Measurements from ENCODE around the gene CD82. TPM values are rescaled to one million over a fixed set of nuclear protein-coding genes. Genes with fewer than 3 reads are reported as not detected.

Gene CD82
- total RNA-seq, 3 donors from 2014 or later: 27.2 to 43.2 (median 29.6) TPM

GRCh38 chr11:44597358-44598012, 32.0 kb downstream of the CD82 start:
- H3K9me3 ChIP-seq: no peaks in the 10 kb centered on the region
- DNase-seq (no peak), ATAC-seq (no peak)
- H3K36me3 ChIP-seq (ENCODE audit: low read depth): no peaks in the 10 kb centered on the region
- H3K4me3 ChIP-seq: no peak overlapping the region
- TF ChIP-seq CTCF (IDR thresholded peaks at IDR 0.05): no peak
- intact Hi-C loops (cut with DNase I, micrococcal nuclease): no loop called here
- peaks cover 18% of the 10 kb centered on the region for H3K4me1 ChIP-seq (ENCODE audit: low read depth)

DNA sequence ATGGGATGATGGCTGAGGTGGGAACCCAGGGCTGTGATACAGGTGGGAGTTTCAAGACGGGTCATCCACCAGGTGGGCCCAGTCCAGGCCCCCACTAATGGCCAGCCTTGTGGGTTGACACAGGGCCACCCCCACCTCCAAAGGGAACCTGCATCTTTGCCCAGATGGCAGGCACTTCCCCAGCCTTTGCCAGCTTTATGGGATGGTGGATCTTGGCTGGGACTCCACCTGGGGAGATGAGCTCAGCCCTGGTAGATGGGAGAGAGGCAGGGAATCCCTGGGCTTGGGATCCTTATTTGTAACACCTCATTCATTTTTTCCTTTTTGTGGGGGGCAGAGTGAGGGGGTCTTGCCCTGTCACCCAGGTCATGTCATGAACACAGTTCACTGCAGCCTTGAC, 33.4 kb downstream of the CD82 start:
- TF ChIP-seq CTCF (IDR thresholded peaks at IDR 0.05): no peak
- H3K9me3 ChIP-seq: no peaks in the 10 kb centered on the region
- H3K36me3 ChIP-seq (ENCODE audit: low read depth): no peaks in the 10 kb centered on the region
- H3K4me1 ChIP-seq (ENCODE audit: low read depth): peaks cover 18% of the 10 kb centered on the region
- intact Hi-C loops (cut with DNase I, micrococcal nuclease): no loop called here
- no peak for ATAC-seq
- no peak for DNase-seq
- H3K4me3 ChIP-seq: no peak overlapping the region

- DNase-seq (no peak), ATAC-seq (no peak)
- TF ChIP-seq CTCF (IDR thresholded peaks at IDR 0.05): no peak
- no peaks in the 10 kb centered on the region for H3K9me3 ChIP-seq
- no peaks in the 10 kb centered on the region for H3K36me3 ChIP-seq (ENCODE audit: low read depth)
- intact Hi-C loops (cut with DNase I, micrococcal nuclease): no loop called here
- H3K4me3 ChIP-seq: no peak overlapping the region
- peaks cover 18% of the 10 kb centered on the region for H3K4me1 ChIP-seq (ENCODE audit: low read depth)
Observed at GRCh38 chr11:44600261-44600660, 34.8 kb downstream of the CD82 start.

DNA sequence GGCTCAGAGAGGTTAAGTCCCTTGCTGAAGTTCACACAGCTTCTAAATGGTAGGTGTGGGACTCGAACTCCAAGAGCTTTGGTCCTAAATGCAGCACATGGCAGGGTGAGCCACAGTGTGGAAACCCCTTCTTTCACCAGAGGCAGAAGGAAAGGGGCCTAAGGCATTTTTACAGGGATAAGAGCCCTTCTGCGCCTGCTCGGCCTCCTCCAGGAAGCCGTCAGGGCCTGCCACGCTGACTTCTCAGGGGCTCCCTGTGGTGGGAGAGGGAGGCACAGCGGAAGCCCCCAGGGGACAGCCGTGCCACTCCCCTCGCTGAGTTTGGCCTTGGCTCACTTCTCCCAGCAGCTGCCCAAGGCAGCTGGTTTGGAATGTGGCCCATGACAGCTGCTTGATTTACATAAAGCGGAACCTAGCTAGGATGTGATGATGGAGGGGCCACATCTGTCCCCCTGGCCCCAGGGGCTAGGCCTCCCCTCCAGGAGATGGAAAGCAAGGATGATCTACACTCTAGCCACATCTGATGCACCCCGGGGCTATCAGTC, 35.4 kb downstream of the CD82 start:
- intact Hi-C loops (cut with DNase I, micrococcal nuclease): no loop called here
- Histone ChIP-seq H3K36me3 (ENCODE audit: low read depth) (no peaks in the 10 kb centered on the region), H3K4me1 (ENCODE audit: low read depth) (peaks cover 18% of the 10 kb centered on the region), H3K9me3 (no peaks in the 10 kb centered on the region), H3K4me3 (no peak overlapping the region)
- ATAC-seq (peak; percentile 29), DNase-seq (no peak)
- TF ChIP-seq CTCF (IDR thresholded peaks at IDR 0.05): no peak

- ATAC-seq (peak; percentile 73), DNase-seq (peak in 2 of 3 donors; percentile 46 to 68)
- H3K9me3 ChIP-seq: no peaks in the 10 kb centered on the region
- TF ChIP-seq CTCF (IDR thresholded peaks at IDR 0.05): no peak
- H3K4me1 ChIP-seq (ENCODE audit: low read depth): peaks cover 14% of the 10 kb centered on the region
- no peaks in the 10 kb centered on the region for H3K36me3 ChIP-seq (ENCODE audit: low read depth)
- H3K4me3 ChIP-seq: no peak overlapping the region
- intact Hi-C loops (cut with DNase I, micrococcal nuclease): no loop called here
Observed at GRCh38 chr11:44601471-44602370, 36.3 kb downstream of the CD82 start.
